ENCODE results near the gene GABPB2. TPM values are rescaled to one million over a fixed set of nuclear protein-coding genes. Genes with fewer than 3 reads are reported as not detected.

Gene GABPB2
- total RNA-seq, 1 experiment from 2014 or later = 8.1 TPM

DNA sequence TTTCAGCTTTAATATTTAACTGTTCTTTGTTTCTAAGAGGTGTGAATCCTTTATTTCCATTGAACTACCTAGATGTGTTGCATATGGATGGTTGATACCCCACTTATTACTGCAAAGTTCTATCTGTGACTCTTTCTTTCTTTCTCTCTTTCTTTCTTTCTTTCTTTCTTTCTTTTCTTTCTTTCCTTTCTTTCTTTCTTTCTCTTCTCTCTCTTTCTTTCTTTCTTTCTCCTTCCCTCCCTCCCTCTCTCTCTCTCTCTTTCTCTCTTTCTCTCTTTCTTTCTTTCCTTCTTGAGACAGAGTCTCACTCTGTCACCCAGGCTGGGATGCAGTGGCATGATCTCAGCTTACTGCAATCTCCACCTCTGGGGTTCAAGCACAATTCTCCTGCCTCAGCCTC lies 34.1 kb downstream of the GABPB2 start:
- Histone ChIP-seq H3K27ac (ENCODE audit: low read length) (no peak overlapping the region), H3K27me3 (ENCODE audit: control insufficient read depth, insufficient read depth, low read length) (no peaks in the 10 kb centered on the region), H3K4me1 (ENCODE audit: control insufficient read depth, insufficient read depth, low read length) (no peaks in the 10 kb centered on the region), H3K9me3 (ENCODE audit: control insufficient read depth, insufficient read depth, low read depth, low read length) (no peaks in the 10 kb centered on the region), H3K4me3 (ENCODE audit: low read depth in 2 of 2, low read length in 2 of 2) (no peak overlapping the region), H3K36me3 (ENCODE audit: control insufficient read depth, insufficient read depth, low read length) (no peaks in the 10 kb centered on the region)
- TF ChIP-seq CTCF (IDR thresholded peaks at IDR 0.05) (no peak), POLR2AphosphoS5 (IDR thresholded peaks at IDR 0.05; ENCODE audit: low read depth, low read length) (no peak)
- ChIA-PET CTCF (no interaction called here), POLR2A (no interaction called here)
- ATAC-seq (no peak), DNase-seq (ENCODE audit: low read depth, low spot score) (no peak)
- no TSS peak for BruUV-seq (replicated peaks)
- intact Hi-C loops (cut with micrococcal nuclease; ENCODE audit: unreplicated experiment) (no loop called here), in situ Hi-C loops (cut with HindIII; ENCODE audit: low pct_unique_long_range_greater_than_20kb, low sequenced_read_pairs) (no loop called here)

- no peak for ATAC-seq
Observed at GRCh38 chr1:151106894-151107293, 36.3 kb downstream of the GABPB2 start.

More at GRCh38 chr1:151106894-151107293, 36.3 kb downstream of the GABPB2 start:
- Histone ChIP-seq H3K27ac (ENCODE audit: low read length) (no peak overlapping the region), H3K4me1 (ENCODE audit: control insufficient read depth, insufficient read depth, low read length) (no peaks in the 10 kb centered on the region), H3K4me3 (ENCODE audit: low read depth in 2 of 2, low read length in 2 of 2) (no peak overlapping the region), H3K36me3 (ENCODE audit: control insufficient read depth, insufficient read depth, low read length) (no peaks in the 10 kb centered on the region), H3K9me3 (ENCODE audit: control insufficient read depth, insufficient read depth, low read depth, low read length) (no peaks in the 10 kb centered on the region), H3K27me3 (ENCODE audit: control insufficient read depth, insufficient read depth, low read length) (no peaks in the 10 kb centered on the region)
- ChIA-PET POLR2A (no interaction called here), CTCF (no interaction called here)
- DNase-seq (ENCODE audit: low read depth, low spot score) = no peak
- in situ Hi-C loops (cut with HindIII; ENCODE audit: low pct_unique_long_range_greater_than_20kb, low sequenced_read_pairs) (no loop called here), intact Hi-C loops (cut with micrococcal nuclease; ENCODE audit: unreplicated experiment) (no loop called here)
- TF ChIP-seq TCF7L2 (IDR thresholded peaks at IDR 0.05; ENCODE audit: low read depth, low read length) = no peak
- no peak for TF ChIP-seq POLR2AphosphoS5 (IDR thresholded peaks at IDR 0.05; ENCODE audit: low read depth, low read length)
- TF ChIP-seq, protein P1, sequence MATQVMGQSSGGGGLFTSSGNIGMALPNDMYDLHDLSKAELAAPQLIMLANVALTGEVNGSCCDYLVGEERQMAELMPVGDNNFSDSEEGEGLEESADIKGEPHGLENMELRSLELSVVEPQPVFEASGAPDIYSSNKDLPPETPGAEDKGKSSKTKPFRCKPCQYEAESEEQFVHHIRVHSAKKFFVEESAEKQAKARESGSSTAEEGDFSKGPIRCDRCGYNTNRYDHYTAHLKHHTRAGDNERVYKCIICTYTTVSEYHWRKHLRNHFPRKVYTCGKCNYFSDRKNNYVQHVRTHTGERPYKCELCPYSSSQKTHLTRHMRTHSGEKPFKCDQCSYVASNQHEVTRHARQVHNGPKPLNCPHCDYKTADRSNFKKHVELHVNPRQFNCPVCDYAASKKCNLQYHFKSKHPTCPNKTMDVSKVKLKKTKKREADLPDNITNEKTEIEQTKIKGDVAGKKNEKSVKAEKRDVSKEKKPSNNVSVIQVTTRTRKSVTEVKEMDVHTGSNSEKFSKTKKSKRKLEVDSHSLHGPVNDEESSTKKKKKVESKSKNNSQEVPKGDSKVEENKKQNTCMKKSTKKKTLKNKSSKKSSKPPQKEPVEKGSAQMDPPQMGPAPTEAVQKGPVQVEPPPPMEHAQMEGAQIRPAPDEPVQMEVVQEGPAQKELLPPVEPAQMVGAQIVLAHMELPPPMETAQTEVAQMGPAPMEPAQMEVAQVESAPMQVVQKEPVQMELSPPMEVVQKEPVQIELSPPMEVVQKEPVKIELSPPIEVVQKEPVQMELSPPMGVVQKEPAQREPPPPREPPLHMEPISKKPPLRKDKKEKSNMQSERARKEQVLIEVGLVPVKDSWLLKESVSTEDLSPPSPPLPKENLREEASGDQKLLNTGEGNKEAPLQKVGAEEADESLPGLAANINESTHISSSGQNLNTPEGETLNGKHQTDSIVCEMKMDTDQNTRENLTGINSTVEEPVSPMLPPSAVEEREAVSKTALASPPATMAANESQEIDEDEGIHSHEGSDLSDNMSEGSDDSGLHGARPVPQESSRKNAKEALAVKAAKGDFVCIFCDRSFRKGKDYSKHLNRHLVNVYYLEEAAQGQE (IDR thresholded peaks at IDR 0.05; ENCODE audit: insufficient read depth in 1 of 2, low read depth in 2 of 2, low read length in 1 of 2) = no peak
- TF ChIP-seq SIN3A (IDR thresholded peaks at IDR 0.05; ENCODE audit: borderline replicate concordance, insufficient read depth, low read depth, low read length) = no peak
- TF ChIP-seq CTCF (IDR thresholded peaks at IDR 0.05) = no peak
- no TSS peak for BruUV-seq (replicated peaks)

Measured in Panc1 (cell line).